HG03469 (cell line): ENCODE measurements around the gene KRTAP10-6.
"Not testable (repeated sequence)": the region's sequence is repeated elsewhere in the genome, so short reads cannot be mapped to it uniquely, and the experiment has no call there.

Source experiments
- ATAC-seq: cut with Tn5 transposase; IDR thresholded peaks from one replicate; pipeline ENCODE4 v1.9.1; 2021; ENCODE audit warnings: mild to moderate bottlenecking, moderate library complexity, moderate number of reproducible peaks; ENCODE audit not compliant: unreplicated experiment

KRTAP10-6 gene

DNA sequence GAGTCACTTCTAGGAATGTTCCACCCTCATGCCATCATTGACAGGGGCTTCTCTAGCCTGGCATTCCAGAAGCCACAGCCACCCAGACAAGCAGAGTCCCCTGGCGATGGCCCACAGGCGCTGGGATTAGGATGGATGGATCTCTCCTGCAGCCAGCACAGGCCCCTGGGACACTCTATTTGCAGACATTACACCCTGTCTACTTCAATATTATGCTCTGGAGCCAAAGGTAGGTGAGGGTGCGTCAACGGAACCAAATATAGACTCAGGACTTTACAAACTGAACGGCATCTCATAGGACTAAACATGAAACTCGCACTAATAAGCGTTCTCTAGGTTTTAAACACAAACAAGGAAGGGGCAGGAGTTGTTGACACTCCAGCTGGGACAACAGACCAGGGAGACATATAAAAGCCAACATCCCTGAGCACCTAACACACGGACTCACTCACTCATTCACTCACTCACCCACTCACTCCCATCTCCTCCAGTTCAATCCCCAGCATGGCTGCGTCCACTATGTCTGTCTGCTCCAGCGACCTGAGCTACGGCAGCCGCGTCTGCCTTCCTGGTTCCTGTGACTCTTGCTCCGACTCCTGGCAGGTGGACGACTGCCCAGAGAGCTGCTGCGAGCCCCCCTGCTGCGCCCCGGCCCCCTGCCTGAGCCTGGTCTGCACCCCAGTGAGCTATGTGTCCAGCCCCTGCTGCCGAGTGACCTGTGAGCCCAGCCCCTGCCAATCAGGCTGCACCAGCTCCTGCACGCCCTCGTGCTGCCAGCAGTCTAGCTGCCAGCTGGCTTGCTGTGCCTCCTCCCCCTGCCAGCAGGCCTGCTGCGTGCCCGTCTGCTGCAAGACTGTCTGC is 8.0 kb upstream of the KRTAP10-6 start, which contains the start of gene KRTAP10-7:
TSS of gene KRTAP10-7 (plus strand) at position 480 of the 861 bp plus-strand sequence. CDS start at position 505, 25 bp downstream.
- not testable (repeated sequence) for ATAC-seq

DNA sequence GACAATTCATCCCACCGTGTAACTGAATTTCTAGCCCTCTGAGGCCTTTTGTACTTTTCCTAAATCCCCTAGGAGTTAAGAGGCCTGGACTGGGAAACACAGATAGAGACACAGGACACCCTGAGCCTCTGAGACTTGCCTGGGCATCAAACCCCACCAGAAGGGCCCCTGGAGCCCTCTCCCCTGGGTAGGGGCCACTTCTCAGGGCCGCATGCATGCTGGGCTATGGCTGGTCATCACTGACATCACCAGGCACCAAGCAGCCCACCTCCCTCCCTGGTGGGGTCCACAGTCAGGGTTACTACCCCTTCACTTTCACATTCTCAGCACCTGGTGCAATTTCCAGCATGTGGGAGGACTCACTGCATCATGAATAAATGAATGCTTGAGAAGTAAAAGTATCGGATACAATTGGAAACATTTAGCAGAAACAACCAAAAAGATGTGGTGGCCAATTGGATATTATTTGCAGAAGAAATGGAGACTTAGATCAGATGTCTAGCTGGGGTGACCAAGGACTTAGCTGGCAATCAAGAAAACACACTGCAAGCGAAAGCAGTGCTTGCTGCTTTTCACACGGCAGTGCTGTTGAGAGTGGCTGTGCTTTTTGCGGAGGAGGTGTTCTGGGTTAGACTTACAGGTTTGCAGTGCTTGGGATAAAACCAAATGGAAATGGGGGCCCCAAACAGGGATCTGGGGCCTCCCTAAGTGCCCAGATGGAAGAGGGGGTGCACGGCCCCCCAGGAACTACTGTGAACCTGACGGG is 7.1 kb upstream of the KRTAP10-6 start:
- no peak for ATAC-seq

- no peak for ATAC-seq
Observed at GRCh38 chr21:44598061-44598460, 5.8 kb upstream of the KRTAP10-6 start.

DNA sequence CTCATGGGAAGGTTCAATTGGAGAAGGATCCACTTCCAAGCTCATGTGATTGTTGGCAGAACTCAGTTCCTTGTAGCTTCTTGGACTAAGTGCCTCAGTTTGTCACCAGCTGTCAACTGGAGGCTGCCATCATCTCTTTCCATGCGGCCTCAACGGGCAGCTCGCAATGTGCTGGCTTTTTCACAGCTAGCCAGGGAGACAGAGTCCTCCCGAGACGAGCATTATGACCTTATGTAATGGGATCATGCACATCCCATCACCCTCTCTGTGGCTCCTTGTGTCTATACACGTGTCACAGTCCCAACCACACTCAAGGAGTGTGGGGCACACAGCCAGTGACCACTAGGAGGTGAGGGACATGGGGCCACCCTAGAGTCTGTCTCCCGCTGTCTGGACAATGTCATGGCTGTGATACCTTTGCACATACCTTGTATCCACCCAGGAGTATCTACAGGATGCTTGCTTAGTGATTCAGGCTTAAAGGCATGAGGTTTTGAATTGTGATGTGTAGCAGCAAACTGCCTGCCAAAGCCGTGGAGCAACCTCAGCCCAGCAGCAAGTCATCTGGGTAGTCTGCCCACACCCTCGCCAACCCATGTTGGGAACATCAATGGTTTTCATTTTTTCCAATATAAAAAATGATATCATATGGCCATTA is 3.9 kb upstream of the KRTAP10-6 start:
- no peak for ATAC-seq

DNA sequence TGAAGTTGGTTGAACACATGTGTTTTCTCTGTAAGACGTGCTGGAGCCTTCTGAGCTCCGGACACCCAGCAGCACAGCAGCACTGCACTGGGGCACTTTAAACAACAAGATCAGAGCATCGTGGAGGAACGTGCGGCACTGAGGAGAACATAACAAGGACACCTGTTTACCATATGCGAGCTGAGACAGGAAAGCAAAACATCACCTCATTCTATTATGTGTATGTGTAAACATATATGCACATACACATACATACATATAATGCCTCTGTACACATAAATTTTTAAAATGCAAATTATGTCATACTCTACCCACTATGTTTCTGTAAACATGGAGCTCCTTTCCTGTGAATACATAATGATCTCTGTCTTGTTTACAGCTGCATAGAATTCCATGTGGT is 3.2 kb upstream of the KRTAP10-6 start:
- no peak for ATAC-seq

DNA sequence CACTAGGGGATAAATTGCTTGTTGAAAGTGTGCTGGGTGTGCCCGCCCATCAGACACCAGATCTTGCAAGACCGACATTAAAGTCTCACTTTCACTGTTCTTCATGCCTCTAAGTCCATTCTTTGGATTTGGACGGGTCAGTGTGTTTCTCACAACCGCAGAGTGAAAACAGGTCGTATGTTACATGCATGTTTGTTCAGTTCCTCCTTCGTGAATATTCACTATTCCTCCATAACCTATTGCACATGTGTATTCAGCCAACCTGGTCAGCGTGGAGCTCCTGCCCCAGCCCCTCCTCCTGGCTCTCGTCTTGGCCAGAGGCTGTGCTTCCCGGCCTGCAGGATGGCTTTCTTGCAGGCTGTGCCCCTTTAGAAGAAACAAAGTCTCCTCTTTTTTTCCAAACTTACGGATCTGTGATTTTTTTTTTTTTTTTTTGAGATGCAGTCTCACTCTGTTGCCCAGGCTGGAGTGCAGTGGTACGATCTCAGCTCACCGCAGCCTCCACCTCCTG is 2.2 kb upstream of the KRTAP10-6 start:
- no peak for ATAC-seq

DNA sequence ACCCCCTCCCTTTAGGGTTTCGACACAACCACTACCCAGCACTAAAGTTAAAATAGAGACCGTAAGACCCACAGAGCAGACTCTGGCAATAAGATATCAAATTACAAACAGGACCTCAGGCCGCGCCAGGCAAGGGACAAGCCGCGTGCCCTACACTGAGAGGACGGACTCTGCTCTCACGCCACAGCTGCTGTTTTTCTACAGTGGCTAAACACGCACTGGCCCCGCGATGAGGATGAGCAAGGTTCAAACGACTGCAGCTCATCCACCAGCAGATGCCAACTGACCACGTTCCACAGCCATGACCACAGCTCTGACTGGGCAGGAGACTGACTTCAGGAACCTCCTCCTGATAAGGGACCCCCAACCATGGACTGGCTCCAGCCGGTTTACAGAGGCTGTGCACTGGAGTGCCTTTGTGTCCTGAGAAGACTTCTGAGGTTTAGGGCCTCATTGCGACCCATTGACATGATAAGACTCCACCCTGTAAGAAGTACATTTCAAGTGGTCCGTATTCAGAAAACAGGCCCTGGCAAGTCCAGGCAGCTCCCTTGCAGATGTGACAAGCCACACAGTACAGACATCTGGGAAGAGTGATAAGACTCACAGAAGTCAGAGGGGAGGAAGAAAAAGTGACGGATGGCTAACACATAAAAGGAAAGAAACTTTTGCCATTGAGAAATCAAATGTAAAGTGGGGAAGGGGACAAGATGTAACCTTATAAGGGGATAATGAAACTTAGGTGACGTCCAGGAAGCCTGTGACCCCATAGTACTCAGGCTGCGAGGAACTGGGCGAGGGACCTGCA is 1.5 kb upstream of the KRTAP10-6 start:
- ATAC-seq = no peak

- ATAC-seq = not testable (repeated sequence)
Observed at GRCh38 chr21:44591801-44592130, 539 bp downstream of the KRTAP10-6 start.

GRCh38 chr21:44590897-44591800 is 1.2 kb downstream of the KRTAP10-6 start:
- ATAC-seq = not testable (repeated sequence)

DNA sequence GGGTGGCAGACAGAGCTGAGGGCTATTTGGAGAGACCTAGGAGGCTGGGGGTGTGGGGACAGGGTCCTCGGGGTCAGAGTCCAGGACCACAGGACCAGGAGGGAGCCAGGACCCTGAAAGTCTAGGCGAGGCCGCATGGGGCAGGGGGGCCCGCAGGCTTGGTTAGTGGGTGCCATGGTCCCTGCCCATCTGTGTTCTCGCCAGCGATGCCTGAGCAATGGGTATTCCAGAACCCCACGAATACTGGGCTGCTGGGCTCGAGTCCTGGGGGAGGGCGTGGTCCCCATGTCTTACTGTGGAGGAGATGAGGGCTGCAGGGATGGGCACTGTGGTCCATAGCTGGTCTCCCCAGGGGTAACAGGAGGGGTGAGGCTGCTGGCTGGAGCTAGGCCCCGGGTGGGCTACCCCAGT is 2.0 kb downstream of the KRTAP10-6 start:
- ATAC-seq = no peak

GRCh38 chr21:44589586-44590305 is 2.6 kb downstream of the KRTAP10-6 start:
- no peak for ATAC-seq

DNA sequence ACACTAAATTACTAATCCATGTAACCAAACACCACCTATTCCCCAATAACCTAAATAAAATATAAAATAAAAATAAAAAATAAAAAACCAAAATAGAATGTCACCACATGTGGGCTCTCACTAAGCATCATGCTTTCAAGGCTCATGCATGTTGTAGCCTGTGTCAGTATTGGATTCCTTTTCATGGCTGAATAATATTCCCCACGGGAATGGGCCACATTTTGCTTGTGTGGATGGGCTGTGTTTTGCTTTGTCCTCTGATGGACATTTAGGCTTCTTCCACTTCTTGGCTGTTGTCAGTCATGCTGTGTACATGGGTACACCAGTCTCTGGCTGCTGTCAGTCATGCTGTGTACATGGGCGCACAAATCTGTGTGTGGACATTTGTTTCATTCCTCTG is 3.2 kb downstream of the KRTAP10-6 start:
- ATAC-seq = no peak

DNA sequence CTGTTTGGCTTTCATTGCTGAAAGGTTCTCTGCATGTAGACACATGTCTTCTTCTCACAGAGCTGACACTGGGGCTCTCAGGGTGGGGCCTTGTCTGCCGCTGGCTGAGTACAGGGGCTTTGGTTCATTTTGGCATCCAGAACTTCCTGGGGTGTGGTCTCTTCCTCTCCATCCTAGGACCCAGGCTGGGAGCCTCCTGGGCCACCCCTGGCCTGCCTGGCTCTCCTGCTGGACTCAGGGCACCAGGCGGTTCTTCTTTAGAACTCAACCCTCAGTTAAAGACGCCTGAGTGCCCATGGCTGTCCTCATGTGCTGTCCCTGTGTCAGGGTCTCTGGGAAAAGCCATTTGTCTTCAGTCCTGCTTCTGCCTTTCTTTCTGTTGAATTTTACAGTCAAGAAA is 6.4 kb downstream of the KRTAP10-6 start:
- ATAC-seq = no peak

DNA sequence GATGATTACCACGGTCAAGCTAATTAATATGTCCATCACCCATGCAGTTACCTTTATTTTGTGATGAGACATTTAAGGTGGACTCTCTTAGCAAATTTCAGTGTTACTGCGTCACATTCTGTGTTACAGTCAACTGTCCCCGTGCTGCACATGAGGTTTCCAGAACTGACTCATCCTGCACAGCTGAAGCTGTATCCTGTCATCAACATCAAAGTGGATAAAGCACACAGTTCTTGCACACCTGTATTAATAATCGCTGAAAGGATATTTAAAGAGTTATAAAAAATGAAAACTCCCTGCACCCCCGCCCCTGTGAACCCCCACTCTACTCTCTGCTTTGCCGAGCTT is 8.5 kb downstream of the KRTAP10-6 start:
- no peak for ATAC-seq

DNA sequence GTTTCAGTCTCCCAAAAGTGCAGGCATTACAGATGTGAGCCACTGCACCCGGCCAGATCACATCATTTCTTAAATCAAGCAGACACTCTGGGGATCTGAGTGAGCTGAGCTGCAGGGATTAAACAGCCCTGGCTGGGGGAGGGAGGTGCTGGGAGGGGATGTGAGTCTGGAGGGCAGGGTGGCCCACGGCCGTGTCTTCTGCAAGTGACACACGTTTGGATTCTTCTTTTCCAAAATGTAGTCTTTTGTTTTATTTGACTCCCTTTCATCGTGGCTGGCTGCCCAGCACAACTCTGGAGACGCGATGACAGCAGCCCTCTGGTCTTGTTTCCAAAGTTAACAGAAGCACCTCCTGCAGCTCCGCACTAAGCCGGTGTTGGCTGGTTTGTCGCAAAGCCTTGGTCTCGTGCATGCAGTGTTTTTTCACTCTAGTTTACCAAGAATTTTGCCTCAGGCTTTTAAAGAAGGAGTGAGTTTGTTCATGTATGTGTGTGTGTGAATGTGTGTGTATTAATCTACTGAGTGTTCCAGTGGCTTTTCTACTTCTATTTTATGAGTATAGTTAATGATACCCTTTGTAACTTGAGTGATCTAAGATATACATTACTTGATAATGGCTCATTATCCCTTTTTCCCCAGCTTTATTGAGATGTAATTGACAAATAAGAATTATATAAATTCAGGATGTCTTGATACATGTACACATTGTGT is 9.1 kb downstream of the KRTAP10-6 start:
- no peak for ATAC-seq

GRCh38 chr21:44582055-44582454 is 10.2 kb downstream of the KRTAP10-6 start:
- no peak for ATAC-seq

DNA sequence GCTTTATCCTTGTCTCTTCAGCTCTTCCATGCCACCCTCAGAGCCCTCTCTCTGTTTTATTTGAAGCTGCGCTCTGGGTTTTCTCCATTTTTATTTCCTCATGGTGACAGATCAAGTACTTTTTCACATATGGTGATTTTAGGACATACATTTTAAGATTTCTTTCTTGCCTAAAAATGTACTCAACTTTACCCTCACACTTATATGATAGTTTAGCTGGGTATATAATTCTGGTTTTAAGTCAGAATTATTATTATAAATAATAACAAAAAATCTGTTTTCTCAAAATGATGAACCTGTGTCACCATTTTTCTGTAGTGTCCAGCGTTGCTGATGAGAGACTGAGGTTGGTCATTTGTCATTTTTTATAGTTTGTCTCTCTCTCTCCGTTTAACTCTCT is 11.1 kb downstream of the KRTAP10-6 start:
- no peak for ATAC-seq

GRCh38 chr21:44580231-44580821 is 12.0 kb downstream of the KRTAP10-6 start, which contains the start of gene KRTAP10-5:
TSS of gene KRTAP10-5 (minus strand) at chr21:44580604. CDS start at chr21:44580578, 26 bp downstream.
- not testable (repeated sequence) for ATAC-seq
